H9 (cell line): ENCODE results near the gene ADAM33. TPM values are rescaled to one million over a fixed set of nuclear protein-coding genes. Genes with fewer than 3 reads are reported as not detected.

ENCODE experiments used
- DNase-seq: peaks from one replicate; pipeline ENCODE4 v3.0.0-alpha.2; 2017
- H2AFZ ChIP-seq: one replicate; pipeline ENCODE4 v1.6.1; 2013; ENCODE audit warnings: mild to moderate bottlenecking, low read length, control low read depth, moderate library complexity
- H2AK5ac ChIP-seq: 2 replicates; pipeline ENCODE4 v1.6.1; 2013; ENCODE audit warnings: low read length, control low read depth, mixed read lengths; ENCODE audit not compliant: insufficient read length
- H2BK120ac ChIP-seq: one replicate; pipeline ENCODE4 v1.6.1; 2013; ENCODE audit warnings: low read depth, mild to moderate bottlenecking, low read length, control low read depth, inconsistent platforms; ENCODE audit not compliant: poor library complexity, severe bottlenecking
- H2BK12ac ChIP-seq: 2 replicates; pipeline ENCODE4 v1.6.1; 2013; ENCODE audit warnings: low read length, control low read depth, mixed read lengths, low read depth; ENCODE audit not compliant: insufficient read length
- H2BK15ac ChIP-seq: 2 replicates; pipeline ENCODE4 v1.6.1; 2013; ENCODE audit warnings: low read depth, low read length, control low read depth
- H2BK20ac ChIP-seq: one replicate; pipeline ENCODE4 v1.6.1; 2013; ENCODE audit warnings: low read depth, mild to moderate bottlenecking, low read length, control low read depth, inconsistent platforms; ENCODE audit not compliant: poor library complexity, severe bottlenecking
- H2BK5ac ChIP-seq: 2 replicates; pipeline ENCODE4 v1.6.1; 2013; ENCODE audit warnings: low read length, control low read depth, mixed read lengths; ENCODE audit not compliant: insufficient read length
- H3K14ac ChIP-seq: 2 replicates; pipeline ENCODE4 v1.6.1; 2013; ENCODE audit warnings: low read length, control low read depth; ENCODE audit not compliant: insufficient read depth
- H3K18ac ChIP-seq: 2 replicates; pipeline ENCODE4 v1.6.1; 2013; ENCODE audit warnings: low read depth, mild to moderate bottlenecking, mixed read lengths, low read length, control low read depth; ENCODE audit not compliant: insufficient read length
- H3K23ac ChIP-seq: 2 replicates; pipeline ENCODE4 v1.6.1; 2013; ENCODE audit warnings: low read length, control low read depth, mixed read lengths, low read depth; ENCODE audit not compliant: insufficient read length
- H3K23me2 ChIP-seq: 2 replicates; pipeline ENCODE4 v1.6.1; 2013; ENCODE audit warnings: low read depth, mild to moderate bottlenecking, mixed read lengths, low read length, control low read depth; ENCODE audit not compliant: insufficient read length, poor library complexity, severe bottlenecking
- H3K27ac ChIP-seq: 2 replicates; pipeline ENCODE4 v1.5.1; 2013; ENCODE audit warnings: low read length, control low read depth, mixed read lengths, low read depth; ENCODE audit not compliant: insufficient read length
- H3K27me3 ChIP-seq: 2 replicates; pipeline ENCODE4 v1.6.1; 2013; ENCODE audit warnings: low read length, control low read depth, inconsistent platforms; ENCODE audit not compliant: insufficient read depth
- H3K4ac ChIP-seq: 2 replicates; pipeline ENCODE4 v1.6.1; 2013; ENCODE audit warnings: low read depth, mild to moderate bottlenecking, control low read depth, inconsistent platforms, low read length, moderate library complexity
- H3K4me1 ChIP-seq: 2 replicates; pipeline ENCODE4 v1.6.1; 2013; ENCODE audit warnings: low read length, control low read depth, inconsistent platforms; ENCODE audit not compliant: insufficient read depth
- H3K4me2 ChIP-seq: 2 replicates; pipeline ENCODE4 v1.6.1; 2013; ENCODE audit warnings: low read length, control low read depth, mixed read lengths; ENCODE audit not compliant: insufficient read length, insufficient read depth
- H3K56ac ChIP-seq: 2 replicates; pipeline ENCODE4 v1.6.1; 2013; ENCODE audit warnings: low read depth, mild to moderate bottlenecking, mixed read lengths, low read length, control low read depth; ENCODE audit not compliant: insufficient read length
- H3K79me1 ChIP-seq: 2 replicates; pipeline ENCODE4 v1.6.1; 2013; ENCODE audit warnings: low read depth, mild to moderate bottlenecking, moderate library complexity, low read length, control low read depth, inconsistent platforms; ENCODE audit not compliant: insufficient read depth, poor library complexity, severe bottlenecking
- H3K79me2 ChIP-seq: 2 replicates; pipeline ENCODE4 v1.6.1; 2013; ENCODE audit warnings: low read length, control low read depth, inconsistent platforms; ENCODE audit not compliant: insufficient read depth
- H3K9ac ChIP-seq: 2 replicates; pipeline ENCODE4 v1.6.1; 2013; ENCODE audit warnings: low read length, control low read depth, mixed read lengths; ENCODE audit not compliant: insufficient read length; ENCODE audit errors: extremely low read depth
- H3K9me3 ChIP-seq: one replicate; pipeline ENCODE4 v1.6.1; 2013; ENCODE audit warnings: low read depth, low read length, inconsistent platforms; ENCODE audit not compliant: control insufficient read depth
- H3T11ph ChIP-seq: one replicate; pipeline ENCODE4 v1.6.1; 2013; ENCODE audit warnings: mild to moderate bottlenecking, low read length, control low read depth, inconsistent platforms
- H4K20me1 ChIP-seq: one replicate; pipeline ENCODE4 v1.6.1; 2013; ENCODE audit not compliant: control insufficient read depth, insufficient read length, insufficient read depth
- H4K5ac ChIP-seq: 2 replicates; pipeline ENCODE4 v1.6.1; 2013; ENCODE audit warnings: low read depth, mild to moderate bottlenecking, mixed read lengths, low read length, control low read depth; ENCODE audit not compliant: insufficient read length
- H4K8ac ChIP-seq: replicated peaks from 2 replicates; pipeline ENCODE4 v1.6.1; 2013; ENCODE audit warnings: low read length, control low read depth, mixed read lengths, low read depth; ENCODE audit not compliant: insufficient read length
- H4K91ac ChIP-seq: 2 replicates; pipeline ENCODE4 v1.6.1; 2013; ENCODE audit warnings: low read depth, mild to moderate bottlenecking, moderate library complexity, mixed read lengths, low read length, control low read depth; ENCODE audit not compliant: insufficient read length
- H3K27ac Mint-ChIP-seq, 3 experiments: 2 replicates in 2 of 3; 3 replicates in 1 of 3; pipeline ENCODE4 v1.8.0; 2020 to 2021; ENCODE audit warnings: mixed read lengths in 3 of 3, mild to moderate bottlenecking in 1 of 3, moderate library complexity in 1 of 3
- H3K27me3 Mint-ChIP-seq: 2 replicates; pipeline ENCODE4 v1.8.0; 2021; ENCODE audit warnings: low read depth, mild to moderate bottlenecking, moderate library complexity, mixed read lengths
- H3K36me3 Mint-ChIP-seq, 3 experiments: 2 replicates in 2 of 3; 3 replicates in 1 of 3; pipeline ENCODE4 v1.8.0; 2020 to 2021; ENCODE audit warnings: low read depth in 3 of 3, mixed read lengths in 3 of 3; ENCODE audit not compliant: insufficient read depth in 1 of 3
- H3K4me1 Mint-ChIP-seq, 2 experiments: 2 replicates each; pipeline ENCODE4 v1.8.0; 2020; ENCODE audit warnings: mixed read lengths in 2 of 2
- H3K4me3 Mint-ChIP-seq, 2 experiments: 2 replicates in 1 of 2; 3 replicates in 1 of 2; pipeline ENCODE4 v1.8.0; 2020 to 2021; ENCODE audit warnings: mild to moderate bottlenecking in 2 of 2, mixed read lengths in 2 of 2, moderate library complexity in 1 of 2
- H3K9me3 Mint-ChIP-seq, 2 experiments: 2 replicates in 1 of 2; 3 replicates in 1 of 2; pipeline ENCODE4 v1.8.0; 2020; ENCODE audit warnings: mild to moderate bottlenecking in 2 of 2, mixed read lengths in 2 of 2, moderate library complexity in 1 of 2
- whole genome bisulfite sequencing: extraction: QIAGEN DNeasy Blood & Tissue Kit; methylation state at CpG from one replicate; pipeline ENCODE4 v1.1.7; 2013; ENCODE audit warnings: missing lambda C conversion rate, low lambda C conversion rate, mixed read lengths; ENCODE audit not compliant: insufficient read length; ENCODE audit errors: extremely low coverage; 5-methylcytosine and 5-hydroxymethylcytosine counted together
- total RNA-seq: library from RNA; stranded (reverse); gene quantifications from 2 replicates; pipeline ENCODE4 v1.2.1, GENCODE V29; 2021
- TF ChIP-seq, protein P1 (sequence below): fragments of 200-600 bp; sonication (generic); conservative IDR thresholded peaks from 3 replicates; pipeline ENCODE4 v1.8.0; 2021; ENCODE audit warnings: antibody characterized with exemption, mild to moderate bottlenecking

The ADAM33 gene
- total RNA-seq, 1 experiment from 2014 or later = 4.0 TPM

DNA sequence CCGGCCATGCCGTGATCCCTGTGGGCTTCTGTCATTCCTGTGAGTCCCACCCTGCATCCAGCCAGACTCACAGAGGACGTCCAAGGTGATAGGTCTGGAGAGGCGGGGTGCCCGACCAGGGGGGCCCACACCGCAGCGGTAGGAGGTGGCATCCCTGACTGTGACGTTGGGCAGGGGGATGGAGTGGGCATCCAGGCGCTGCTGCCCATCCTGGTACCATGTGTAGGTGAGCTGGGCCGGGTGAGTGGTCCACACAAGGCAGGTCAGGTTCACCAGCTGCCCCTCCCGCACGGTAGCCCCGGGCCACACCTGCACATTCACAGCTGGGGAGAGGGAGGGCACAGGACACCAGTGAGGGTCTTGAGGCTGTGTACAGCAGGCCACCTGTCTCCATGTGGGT is 11.6 kb upstream of the ADAM33 start:
- no peak overlapping the region for H2AFZ ChIP-seq
- no peak overlapping the region for H3K9ac ChIP-seq
- no peaks in the 10 kb centered on the region for H3K4me1 ChIP-seq
- Mint-ChIP-seq H3K27ac (peak overlapping the region in 1 of 3 experiments; percentile 62; a peak in 1 of 7 replicates), H3K36me3 (no peaks in the 10 kb centered on the region; a peak in 1 of 7 replicates), H3K9me3 (peaks cover 3% of the 10 kb centered on the region in 2 experiments; a peak in 3 of 5 replicates), H3K4me3 (no peak overlapping the region), H3K4me1 (no peaks in the 10 kb centered on the region), H3K27me3 (peaks cover 4% of the 10 kb centered on the region)
- H3K27ac ChIP-seq = no peak overlapping the region
- H2BK120ac ChIP-seq = no peak overlapping the region
- no peak overlapping the region for H2AK5ac ChIP-seq
- no peak overlapping the region for H2BK20ac ChIP-seq
- no peaks in the 10 kb centered on the region for H3K27me3 ChIP-seq
- H3K23ac ChIP-seq = no peak overlapping the region
- H2BK15ac ChIP-seq = no peak overlapping the region
- no peak overlapping the region for H3K56ac ChIP-seq
- no peak for DNase-seq
- no peak overlapping the region for H3K4ac ChIP-seq
- no CpG with 5 or more reads among the region's 13 CpGs for WGBS
- no peak overlapping the region for H3K14ac ChIP-seq
- H4K20me1 ChIP-seq = no peaks in the 10 kb centered on the region
- H3K18ac ChIP-seq = no peak overlapping the region
- TF ChIP-seq, protein P1, sequence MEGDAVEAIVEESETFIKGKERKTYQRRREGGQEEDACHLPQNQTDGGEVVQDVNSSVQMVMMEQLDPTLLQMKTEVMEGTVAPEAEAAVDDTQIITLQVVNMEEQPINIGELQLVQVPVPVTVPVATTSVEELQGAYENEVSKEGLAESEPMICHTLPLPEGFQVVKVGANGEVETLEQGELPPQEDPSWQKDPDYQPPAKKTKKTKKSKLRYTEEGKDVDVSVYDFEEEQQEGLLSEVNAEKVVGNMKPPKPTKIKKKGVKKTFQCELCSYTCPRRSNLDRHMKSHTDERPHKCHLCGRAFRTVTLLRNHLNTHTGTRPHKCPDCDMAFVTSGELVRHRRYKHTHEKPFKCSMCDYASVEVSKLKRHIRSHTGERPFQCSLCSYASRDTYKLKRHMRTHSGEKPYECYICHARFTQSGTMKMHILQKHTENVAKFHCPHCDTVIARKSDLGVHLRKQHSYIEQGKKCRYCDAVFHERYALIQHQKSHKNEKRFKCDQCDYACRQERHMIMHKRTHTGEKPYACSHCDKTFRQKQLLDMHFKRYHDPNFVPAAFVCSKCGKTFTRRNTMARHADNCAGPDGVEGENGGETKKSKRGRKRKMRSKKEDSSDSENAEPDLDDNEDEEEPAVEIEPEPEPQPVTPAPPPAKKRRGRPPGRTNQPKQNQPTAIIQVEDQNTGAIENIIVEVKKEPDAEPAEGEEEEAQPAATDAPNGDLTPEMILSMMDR = no peak
- no peaks in the 10 kb centered on the region for H3K79me2 ChIP-seq
- no peak overlapping the region for H3K4me2 ChIP-seq
- H3K23me2 ChIP-seq = no peaks in the 10 kb centered on the region
- H4K8ac ChIP-seq = no peak overlapping the region
- no peak overlapping the region for H2BK5ac ChIP-seq
- no peaks in the 10 kb centered on the region for H3K79me1 ChIP-seq
- no peaks in the 10 kb centered on the region for H3K9me3 ChIP-seq
- no peak overlapping the region for H4K5ac ChIP-seq
- H3T11ph ChIP-seq = no peak overlapping the region
- H2BK12ac ChIP-seq = no peak overlapping the region
- no peak overlapping the region for H4K91ac ChIP-seq
